DND-41 (cell line): ENCODE measurements around the gene RNF157.
A peak's percentile ranks its signal among the peaks of the same experiment; 100 is the strongest.
"Not testable (repeated sequence)": the region's sequence is repeated elsewhere in the genome, so short reads cannot be mapped to it uniquely, and the experiment has no call there.

Experiments used
- ATAC-seq: fragments of 200-7000 bp; cut with Tn5 transposase; 3 replicates; pipeline ENCODE4 v1.9.1; 2021; ENCODE audit warnings: low read depth; ENCODE audit not compliant: insufficient read depth
- DNase-seq: peaks from one replicate; pipeline ENCODE4 v3.0.0-alpha.2; 2020
- H2AFZ ChIP-seq: 2 replicates; pipeline ENCODE4 v1.6.0; 2012; ENCODE audit warnings: low read depth, low read length
- H3K27ac ChIP-seq: 2 replicates; pipeline ENCODE4 v1.5.1; 2012; ENCODE audit warnings: low read length, inconsistent platforms
- H3K27me3 ChIP-seq: fragments of 200-600 bp; sonication (generic); 2 replicates; pipeline ENCODE4 v1.6.0; 2012; ENCODE audit warnings: low read length, mild to moderate bottlenecking, inconsistent platforms; ENCODE audit not compliant: insufficient read depth, poor library complexity
- H3K36me3 ChIP-seq: 2 replicates; pipeline ENCODE4 v1.5.1; 2012; ENCODE audit warnings: low read length, inconsistent platforms; ENCODE audit not compliant: insufficient read depth
- H3K4me1 ChIP-seq: 2 replicates; pipeline ENCODE4 v1.5.1; 2012; ENCODE audit warnings: mild to moderate bottlenecking, low read length; ENCODE audit not compliant: insufficient read depth
- H3K4me2 ChIP-seq: 2 replicates; pipeline ENCODE4 v1.6.0; 2012; ENCODE audit warnings: mild to moderate bottlenecking, moderate library complexity, low read length, inconsistent platforms; ENCODE audit not compliant: insufficient read depth
- H3K4me3 ChIP-seq, 2 experiments: fragments of 200-600 bp in 1 of 2; shearing (Covaris generic) in 1 of 2; 2 replicates each; pipeline ENCODE4 v1.5.1; 2012 to 2016; ENCODE audit warnings: inconsistent platforms in 2 of 2, low read length in 2 of 2, mild to moderate bottlenecking in 2 of 2, low read depth in 1 of 2, moderate library complexity in 1 of 2
- H3K79me2 ChIP-seq: 2 replicates; pipeline ENCODE4 v1.6.0; 2012; ENCODE audit warnings: low read length, inconsistent platforms; ENCODE audit not compliant: insufficient read depth
- H3K9ac ChIP-seq: 2 replicates; pipeline ENCODE4 v1.6.0; 2012; ENCODE audit warnings: low read depth, mild to moderate bottlenecking, inconsistent platforms, low read length, moderate library complexity
- H3K9me3 ChIP-seq: 2 replicates; pipeline ENCODE4 v1.5.1; 2012; ENCODE audit warnings: low read length, moderate library complexity, mild to moderate bottlenecking, inconsistent platforms; ENCODE audit not compliant: insufficient read depth, severe bottlenecking
- H4K20me1 ChIP-seq: 2 replicates; pipeline ENCODE4 v1.6.0; 2012; ENCODE audit warnings: low read length; ENCODE audit not compliant: insufficient read depth
- CTCF ChIP-seq: IDR thresholded peaks from 2 replicates; pipeline ENCODE4 v1.5.1; 2012; ENCODE audit warnings: borderline replicate concordance, low read length, moderate library complexity, mild to moderate bottlenecking; ENCODE audit not compliant: poor library complexity, severe bottlenecking; ENCODE audit errors: extremely low read depth
- EZH2 ChIP-seq: IDR thresholded peaks from 3 replicates; pipeline ENCODE4 v1.6.1; 2012; ENCODE audit warnings: borderline replicate concordance, low read depth, mild to moderate bottlenecking, moderate library complexity, low read length, inconsistent platforms; ENCODE audit not compliant: severe bottlenecking

RNF157 gene

GRCh38 chr17:76208120-76208519, 32.2 kb downstream of the RNF157 start:
- Histone ChIP-seq H3K27ac (peak overlapping the region; percentile 64), H4K20me1 (no peaks in the 10 kb centered on the region), H2AFZ (peak overlapping the region; percentile 19), H3K4me2 (no peak overlapping the region; the same call in 1 of the 2 replicates), H3K4me1 (peaks cover 22% of the 10 kb centered on the region), H3K4me3 (no peak overlapping the region), H3K36me3 (no peaks in the 10 kb centered on the region), H3K79me2 (no peaks in the 10 kb centered on the region), H3K9ac (peak overlapping the region; percentile 4; the same call in 1 of the 2 replicates), H3K27me3 (no peaks in the 10 kb centered on the region), H3K9me3 (no peaks in the 10 kb centered on the region)
- TF ChIP-seq CTCF (no peak), EZH2 (no peak)
- ATAC-seq = peak; percentile 92
- peak; percentile 65 for DNase-seq

DNA sequence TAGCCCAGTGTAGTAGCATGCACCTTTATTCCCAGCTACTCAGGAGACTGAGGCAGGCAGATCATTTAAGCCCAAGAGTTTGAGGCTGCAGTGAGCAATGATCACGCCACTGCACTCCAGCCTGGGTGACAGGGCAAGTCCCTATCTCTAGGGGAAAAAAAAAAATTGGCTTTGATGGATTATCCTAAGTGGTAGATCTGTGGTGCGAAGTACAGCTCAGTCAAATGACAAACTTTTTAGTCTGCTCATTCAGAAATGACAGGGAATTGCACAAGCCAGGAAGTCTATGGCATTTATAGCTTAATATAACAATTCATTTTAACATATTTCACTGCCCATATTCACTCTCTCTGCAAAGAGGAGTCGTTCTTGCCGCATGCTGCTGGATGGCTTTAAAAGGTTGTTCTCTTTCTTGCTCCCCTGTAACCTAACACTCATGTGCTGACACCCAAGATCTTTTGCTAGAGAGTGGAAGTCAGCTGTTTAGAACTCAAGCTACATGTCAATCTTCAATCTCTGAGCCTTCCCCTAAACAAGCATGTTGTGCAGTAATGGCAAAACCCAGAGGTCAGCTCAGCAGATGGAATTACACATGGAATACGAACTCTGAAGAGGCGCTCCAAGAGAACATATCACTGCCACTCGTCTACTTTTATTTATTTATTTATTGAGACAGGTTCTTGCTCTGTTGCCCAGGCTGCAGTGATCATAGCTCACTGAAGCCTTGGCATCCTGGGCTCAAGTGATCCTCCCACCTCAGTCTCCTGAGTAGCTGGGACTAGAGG, 32.8 kb downstream of the RNF157 start:
- no peaks in the 10 kb centered on the region for H3K27me3 ChIP-seq
- H3K79me2 ChIP-seq = no peaks in the 10 kb centered on the region
- peaks cover 22% of the 10 kb centered on the region for H3K4me1 ChIP-seq
- ATAC-seq (peak; percentile 51; the same call in 2 of the 3 replicates), DNase-seq (no peak)
- H3K9ac ChIP-seq = peak overlapping the region; percentile 4; the same call in 1 of the 2 replicates
- peak overlapping the region; percentile 64 for H3K27ac ChIP-seq
- no peak overlapping the region for H3K4me3 ChIP-seq
- no peaks in the 10 kb centered on the region for H4K20me1 ChIP-seq
- TF ChIP-seq EZH2 = no peak
- TF ChIP-seq CTCF = no peak
- H2AFZ ChIP-seq = peak overlapping the region; percentile 48; the same call in 1 of the 2 replicates
- H3K36me3 ChIP-seq = no peaks in the 10 kb centered on the region
- no peak overlapping the region for H3K4me2 ChIP-seq
- H3K9me3 ChIP-seq = no peaks in the 10 kb centered on the region

GRCh38 chr17:76205542-76206144, 34.6 kb downstream of the RNF157 start:
- ATAC-seq, H3K9me3 ChIP-seq, H3K27me3 ChIP-seq, H3K27ac ChIP-seq, H3K9ac ChIP-seq, H4K20me1 ChIP-seq, DNase-seq, H3K4me2 ChIP-seq, H3K4me3 ChIP-seq, H3K79me2 ChIP-seq, H3K36me3 ChIP-seq: not testable (repeated sequence)
- H2AFZ ChIP-seq = 0 out of 2 replicates have a peak overlapping the region, but pooled peaks have one; percentile 39
- peaks cover 22% of the 10 kb centered on the region for H3K4me1 ChIP-seq

- H3K79me2 ChIP-seq = no peaks in the 10 kb centered on the region
- H3K4me2 ChIP-seq = no peak overlapping the region
- H3K9ac ChIP-seq = no peak overlapping the region
- no peaks in the 10 kb centered on the region for H3K9me3 ChIP-seq
- ATAC-seq (no peak), DNase-seq (no peak)
- no peaks in the 10 kb centered on the region for H3K27me3 ChIP-seq
- H3K4me1 ChIP-seq = peaks cover 28% of the 10 kb centered on the region
- no peaks in the 10 kb centered on the region for H3K36me3 ChIP-seq
- H3K4me3 ChIP-seq = no peak overlapping the region
- no peak overlapping the region for H3K27ac ChIP-seq
- H4K20me1 ChIP-seq = no peaks in the 10 kb centered on the region
- TF ChIP-seq EZH2 (no peak), CTCF (no peak)
- H2AFZ ChIP-seq = no peak overlapping the region
Observed at GRCh38 chr17:76204277-76204676, 36.0 kb downstream of the RNF157 start.
